ENCODE data around the gene ZBTB45.

Gene ZBTB45

DNA sequence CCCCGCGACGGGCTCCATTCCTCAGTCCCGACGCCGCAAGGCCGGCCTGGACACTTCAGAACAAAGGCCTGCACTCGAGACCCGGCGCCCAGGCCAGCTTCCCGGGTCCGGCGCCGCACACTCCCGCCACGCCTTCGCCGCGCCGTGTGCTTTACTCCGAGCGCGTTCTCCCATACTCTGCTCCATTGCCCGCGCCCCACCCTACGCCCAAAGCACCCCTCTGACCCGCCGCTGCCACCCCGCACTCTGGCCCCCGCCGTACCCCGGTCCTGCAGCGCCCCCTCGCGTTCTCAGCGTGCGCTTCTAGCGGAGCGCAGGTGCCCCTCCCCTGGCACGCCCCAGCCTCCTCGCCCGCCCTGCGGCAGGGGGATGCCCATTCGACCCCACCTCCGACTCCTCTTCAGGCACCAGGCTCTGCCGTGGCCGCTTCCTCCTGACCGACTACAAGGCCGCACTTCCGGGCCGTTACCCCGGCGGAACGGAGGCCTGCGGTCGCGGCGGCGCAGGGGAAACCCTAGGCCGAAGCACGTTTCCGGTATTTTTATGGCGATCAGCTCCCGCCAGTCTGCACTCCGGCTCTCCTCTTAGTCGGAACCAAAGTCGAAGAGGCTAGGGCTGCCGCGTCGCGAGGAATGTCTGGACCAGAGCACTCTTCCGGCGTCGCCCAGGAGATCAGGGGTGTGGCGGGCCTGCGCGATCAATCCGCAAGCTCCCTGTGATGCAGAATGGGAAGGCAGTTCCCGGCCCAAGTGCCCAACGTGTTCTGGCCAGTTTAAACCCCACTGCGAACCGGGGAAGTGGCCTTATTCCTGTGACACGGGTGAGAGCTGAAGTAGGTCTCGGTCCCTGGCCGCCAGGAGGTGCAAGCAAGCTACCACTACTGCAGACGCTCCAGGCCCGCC lies at the start of gene ZBTB45:
Gene ZBTB45 (minus strand): TSS at position 456 of the 902 bp plus-strand sequence. CDS start 2,137 bp downstream, outside the sequence.
- DNase-seq = peak; percentile 96 to 98

DNA sequence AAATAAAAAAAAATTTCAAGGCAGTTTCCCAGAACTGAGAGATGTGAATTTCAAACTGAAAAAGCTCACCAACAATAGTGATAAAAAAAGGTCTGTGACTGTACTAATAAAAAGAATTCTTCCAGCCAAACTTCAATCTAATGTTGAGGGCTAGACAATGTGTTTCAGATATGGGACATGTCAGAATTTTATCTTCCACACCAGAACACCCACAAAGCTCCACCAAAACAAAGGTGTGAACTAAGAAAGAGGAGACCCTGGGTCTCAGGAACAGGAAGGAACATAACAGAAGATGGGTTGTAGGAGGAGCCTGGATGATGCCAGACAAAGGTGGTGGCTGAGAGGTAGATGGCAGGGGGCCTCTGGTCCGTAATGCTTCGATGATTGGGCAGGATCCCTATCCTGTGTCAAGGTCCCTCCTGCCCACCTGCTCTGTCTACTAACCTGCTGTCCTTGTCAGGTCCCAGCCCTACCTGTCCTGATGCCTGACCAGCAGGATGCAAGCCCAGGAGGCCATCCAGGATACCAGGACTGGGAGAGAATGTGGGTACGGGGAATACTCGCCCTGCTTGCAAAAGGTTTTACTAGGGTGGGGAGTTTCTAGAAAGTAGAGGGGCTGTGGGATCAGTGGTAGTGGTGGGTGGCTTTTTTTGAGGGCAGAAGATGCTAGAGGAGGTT lies 49.0 kb upstream of the ZBTB45 start:
- no peak for DNase-seq

GRCh38 chr19:58566989-58567388 lies 47.4 kb upstream of the ZBTB45 start:
- no peak for DNase-seq

DNA sequence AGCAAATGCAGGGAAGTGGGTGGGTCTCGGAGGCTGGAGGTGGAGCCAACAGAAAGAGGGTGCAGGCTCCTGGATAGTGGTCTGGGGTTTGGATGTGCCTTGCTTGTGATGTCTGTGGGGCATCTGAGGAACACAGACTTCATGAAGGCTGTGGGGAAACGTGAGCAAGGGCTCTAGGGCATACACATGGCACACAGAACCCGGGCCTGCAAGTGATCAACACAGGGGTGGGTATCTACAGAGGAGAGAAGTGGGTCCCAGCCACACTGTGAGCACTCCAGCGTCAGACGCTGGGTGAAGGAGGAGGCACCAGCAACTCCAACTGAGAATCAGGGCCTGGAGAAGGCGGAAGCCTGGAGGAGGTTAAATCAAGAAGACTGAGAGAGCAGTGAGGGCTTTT lies 44.2 kb upstream of the ZBTB45 start:
- DNase-seq = no peak

GRCh38 chr19:58563034-58563573 lies 43.5 kb upstream of the ZBTB45 start:
- no peak for DNase-seq

- DNase-seq = no peak
Measured at GRCh38 chr19:58562122-58563033, 42.8 kb upstream of the ZBTB45 start.

DNA sequence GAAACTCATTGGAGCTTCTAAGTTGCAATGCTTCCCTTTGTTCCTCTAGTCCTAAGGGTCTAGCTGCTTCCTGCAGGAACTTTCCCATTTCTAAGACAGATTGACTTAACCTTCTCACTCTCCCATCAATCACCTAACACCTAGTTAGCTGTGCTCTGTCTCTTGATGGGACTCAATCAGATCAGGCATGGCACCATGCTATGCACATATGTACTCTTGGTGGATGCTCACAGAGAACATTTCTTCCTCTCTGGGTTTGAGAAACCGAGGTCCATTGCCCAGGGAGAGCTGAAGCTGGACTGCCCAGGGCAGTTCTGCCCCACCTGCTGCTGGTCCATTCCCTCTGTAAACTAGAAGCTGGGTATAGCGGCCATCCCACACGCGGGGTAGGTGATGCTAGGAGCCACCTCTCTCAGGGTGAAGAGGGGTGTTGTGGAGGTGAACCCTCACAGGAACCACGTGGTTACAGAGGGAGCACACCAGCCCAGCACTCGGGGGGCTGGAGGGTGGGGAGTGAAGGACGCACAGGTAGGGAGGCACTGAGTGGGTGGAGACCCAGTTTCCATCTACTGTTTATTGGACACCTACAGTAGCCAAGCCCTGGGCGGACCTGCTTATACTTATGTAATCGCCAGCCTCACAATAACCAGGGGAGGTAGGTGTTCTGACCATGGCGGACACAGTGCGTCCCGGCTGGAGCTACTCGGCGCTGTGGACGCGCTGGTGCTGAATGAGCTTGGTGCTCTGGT lies 41.9 kb upstream of the ZBTB45 start:
- DNase-seq = no peak

DNA sequence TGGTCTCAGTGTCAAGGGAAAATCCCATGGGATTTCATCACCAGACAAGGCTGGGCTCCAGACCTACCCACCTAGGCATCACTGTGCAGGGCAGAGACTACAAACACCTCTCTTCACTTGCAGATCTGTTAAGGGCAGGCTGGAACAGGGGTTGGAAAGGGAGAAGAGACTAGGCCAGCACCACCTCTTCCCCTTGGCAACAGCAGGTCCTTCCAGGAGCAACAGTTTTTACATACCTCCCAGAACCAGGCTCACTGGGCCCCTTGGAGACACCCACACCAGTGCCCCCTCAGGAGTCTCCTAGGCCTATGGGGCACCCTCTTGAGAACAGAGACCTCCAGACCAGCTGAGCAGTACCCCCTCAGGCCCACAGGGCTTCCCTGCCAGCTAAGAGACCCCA lies 41.3 kb upstream of the ZBTB45 start:
- no peak for DNase-seq

DNA sequence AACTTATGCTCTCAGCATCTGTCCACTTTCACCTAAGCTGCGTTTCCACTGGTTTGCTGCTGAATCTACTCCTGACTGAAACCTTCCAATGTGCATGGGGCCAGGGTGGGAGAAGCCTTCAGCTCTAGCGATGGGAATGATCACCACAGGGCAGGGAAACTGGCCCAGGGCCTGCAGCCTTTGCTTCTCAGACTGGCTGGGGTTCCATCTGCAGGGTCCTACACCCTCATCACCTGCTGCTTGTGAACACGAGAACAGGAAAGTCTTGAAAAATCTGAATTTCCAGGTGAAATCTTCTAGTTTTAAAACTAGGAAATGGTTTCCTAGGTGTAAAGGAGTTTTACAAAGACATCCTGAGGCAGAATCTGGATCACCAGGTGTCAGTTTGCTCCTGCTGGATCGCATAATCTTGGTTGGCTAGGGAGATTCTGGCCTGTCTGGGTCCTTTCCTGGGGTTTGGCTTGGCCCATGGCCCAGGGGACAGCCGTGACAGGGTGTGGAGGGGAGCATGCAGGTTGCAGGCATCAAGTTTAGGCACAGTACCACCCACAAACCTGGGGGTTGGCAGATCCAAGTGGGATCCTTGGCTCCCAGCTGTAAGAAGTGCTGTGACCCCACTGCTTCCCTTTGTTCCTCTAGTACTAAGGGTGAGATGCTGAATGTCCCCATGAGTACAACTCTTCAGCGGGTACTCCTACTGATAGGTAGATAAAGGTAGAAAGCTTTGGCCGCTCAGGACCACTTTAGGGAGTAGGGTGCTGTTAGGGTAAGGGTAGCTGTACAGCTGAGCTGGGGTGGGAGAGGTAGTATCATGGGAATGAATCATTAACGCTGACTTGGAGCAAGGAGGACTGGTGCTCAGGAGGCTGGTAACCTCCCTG lies 40.6 kb upstream of the ZBTB45 start:
- DNase-seq = no peak

GRCh38 chr19:58559275-58560006 lies 39.8 kb upstream of the ZBTB45 start:
- DNase-seq = no peak

GRCh38 chr19:58558623-58559274 lies 39.1 kb upstream of the ZBTB45 start:
- no peak for DNase-seq

GRCh38 chr19:58558066-58558622 lies 38.5 kb upstream of the ZBTB45 start, which contains the start of gene UBE2M:
TSS of gene UBE2M (minus strand) at chr19:58558611. CDS start at chr19:58558381, 230 bp downstream.
- no peak for DNase-seq

DNA sequence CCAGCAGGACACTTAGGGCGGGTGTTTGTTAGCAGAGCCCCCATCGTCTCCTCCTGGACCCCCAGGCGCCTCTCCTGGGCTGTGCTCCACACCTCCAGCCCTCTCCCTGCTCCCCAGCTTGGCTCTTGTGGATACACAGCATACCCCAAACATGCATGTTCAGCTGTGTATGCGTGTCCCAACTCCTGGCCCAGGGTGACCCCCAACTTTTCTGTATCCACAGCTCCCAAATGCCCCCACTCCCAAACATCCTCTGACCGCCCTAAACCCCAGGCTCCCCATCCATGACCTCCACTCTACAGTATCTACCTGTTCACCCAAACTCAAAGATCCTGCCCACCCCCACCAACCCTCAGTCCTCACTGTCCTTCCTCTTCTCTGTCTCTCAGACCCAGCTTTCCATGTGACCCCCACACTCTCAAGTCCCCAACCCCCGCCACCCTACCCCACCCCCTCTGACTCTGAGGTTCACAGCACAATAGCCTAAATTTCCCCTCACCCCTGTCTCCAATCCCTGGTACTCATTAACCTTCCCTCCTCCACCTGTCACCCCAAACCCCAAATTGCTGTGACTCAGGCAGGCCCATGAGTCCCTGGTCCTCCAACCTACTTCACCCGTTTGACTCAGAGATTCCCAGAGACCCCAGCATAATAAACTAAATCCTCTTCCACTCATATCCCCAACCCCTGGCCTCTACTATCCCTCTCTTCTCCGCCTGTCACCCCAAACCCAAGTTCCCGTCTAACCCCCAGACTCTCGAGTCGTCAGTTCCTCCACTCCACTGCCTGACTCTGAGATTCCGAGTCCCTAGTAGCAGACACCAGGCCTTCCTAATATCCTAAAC lies 37.8 kb upstream of the ZBTB45 start:
- no peak for DNase-seq

DNA sequence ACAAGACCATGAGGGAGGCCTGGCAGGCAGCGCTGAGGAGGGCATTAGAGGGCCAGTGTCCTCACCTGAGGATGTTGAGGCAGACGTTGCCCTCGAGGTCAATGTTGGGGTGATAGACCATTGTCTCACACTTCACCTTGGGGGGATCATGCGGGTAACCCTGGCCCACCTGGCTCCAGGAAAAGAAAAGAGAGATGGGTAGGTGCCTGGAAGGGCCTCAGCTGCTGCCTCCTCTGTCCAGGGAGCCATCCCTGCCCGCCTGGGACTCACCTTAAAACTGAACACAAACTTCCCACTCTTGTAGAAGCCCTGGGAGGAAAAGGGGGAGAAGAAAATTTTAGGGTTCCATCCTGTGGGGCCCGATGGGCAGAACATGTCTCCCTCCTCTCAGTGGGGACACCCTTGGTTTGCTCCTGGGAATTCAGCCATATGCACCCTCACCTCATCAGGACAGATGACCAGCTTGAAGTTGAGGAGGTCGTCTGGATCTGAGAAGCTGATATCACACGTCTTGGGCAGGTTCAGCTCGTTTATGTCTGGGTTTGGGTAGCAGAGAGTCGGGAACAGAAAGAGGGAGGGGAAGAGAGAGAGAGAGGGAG lies 37.1 kb upstream of the ZBTB45 start:
- DNase-seq = no peak

- DNase-seq = no peak
Measured at GRCh38 chr19:58555920-58556621, 36.5 kb upstream of the ZBTB45 start.

- DNase-seq = no peak
Measured at GRCh38 chr19:58555369-58555885, 35.8 kb upstream of the ZBTB45 start.
